Caki2 (cell line): ENCODE data around the gene DOC2A. TPM values are rescaled to one million over a fixed set of nuclear protein-coding genes. Genes with fewer than 3 reads are reported as not detected.
A peak's percentile ranks its signal among the peaks of the same experiment; 100 is the strongest.
"Not testable (repeated sequence)": the region's sequence is repeated elsewhere in the genome, so short reads cannot be mapped to it uniquely, and the experiment has no call there.

Experiments used
- DNase-seq: peaks from one replicate; pipeline ENCODE4 v3.0.0-alpha.2; 2015; ENCODE audit warnings: low read depth
- in situ Hi-C: cut with HindIII; loops from 2 replicates; pipeline ENCODE4 v1.10.0; 2016; ENCODE audit warnings: low sequenced_read_pairs, low pct_unique_long_range_greater_than_20kb, mixed read lengths
- total RNA-seq: library from RNA; depleted of rRNA; stranded (reverse); fragments of >200 nt; shearing (Covaris generic); gene quantifications from 2 replicates; pipeline ENCODE4 v1.2.3, GENCODE V29; 2014; ENCODE audit warnings: low replicate concordance

The DOC2A gene
- total RNA-seq, 1 experiment from 2014 or later = 1.7 TPM

GRCh38 chr16:30030011-30030685 is 19.3 kb upstream of the DOC2A start:
- DNase-seq = no peak
- in situ Hi-C loops = no loop called here

DNA sequence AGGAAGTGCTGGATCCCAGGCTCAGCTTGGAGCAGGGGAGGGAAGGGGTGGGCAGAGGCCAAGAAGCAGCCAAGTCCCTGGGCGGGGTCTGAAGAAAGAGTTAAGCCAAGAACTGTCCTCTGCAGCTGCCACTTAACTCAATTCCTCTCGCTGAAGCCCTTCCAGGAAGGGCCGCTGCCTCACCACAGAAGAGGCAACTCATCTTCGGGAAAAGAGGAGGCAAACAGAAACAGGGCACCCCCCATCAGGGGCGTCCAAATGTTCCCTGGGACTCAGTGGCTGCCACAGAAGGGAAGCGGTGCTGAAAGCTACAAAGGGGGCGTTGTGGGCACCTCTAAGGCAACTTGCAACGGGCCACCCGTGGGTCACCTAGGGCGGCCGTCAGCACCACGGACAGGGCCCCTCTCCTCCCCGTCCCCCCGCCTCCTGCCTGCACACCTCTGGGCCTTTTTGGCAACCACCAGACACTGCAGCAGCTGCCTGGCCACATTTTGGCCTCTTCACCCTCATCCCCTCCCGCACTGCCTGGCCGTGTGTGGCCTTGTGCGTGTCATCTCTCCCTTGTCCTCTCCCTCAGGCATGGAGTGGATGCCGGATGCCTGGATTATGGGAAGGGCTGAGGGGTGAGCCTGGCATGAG is 17.7 kb upstream of the DOC2A start:
- in situ Hi-C loops = no loop called here
- DNase-seq = peak; percentile 49

GRCh38 chr16:30027588-30028437 is 17.0 kb upstream of the DOC2A start:
- no peak for DNase-seq
- in situ Hi-C loops = no loop called here

- no peak for DNase-seq
- in situ Hi-C loops = no loop called here
Measured at GRCh38 chr16:30026449-30026848, 15.6 kb upstream of the DOC2A start.

GRCh38 chr16:30025574-30025973 is 14.7 kb upstream of the DOC2A start:
- in situ Hi-C loops = no loop called here
- DNase-seq = no peak

- DNase-seq = no peak
- in situ Hi-C loops = no loop called here
Measured at GRCh38 chr16:30025156-30025555, 14.3 kb upstream of the DOC2A start.

GRCh38 chr16:30024451-30024850 is 13.6 kb upstream of the DOC2A start:
- no peak for DNase-seq
- in situ Hi-C loops = no loop called here

GRCh38 chr16:30023586-30023985 is 12.8 kb upstream of the DOC2A start:
- in situ Hi-C loops = no loop called here
- no peak for DNase-seq

DNA sequence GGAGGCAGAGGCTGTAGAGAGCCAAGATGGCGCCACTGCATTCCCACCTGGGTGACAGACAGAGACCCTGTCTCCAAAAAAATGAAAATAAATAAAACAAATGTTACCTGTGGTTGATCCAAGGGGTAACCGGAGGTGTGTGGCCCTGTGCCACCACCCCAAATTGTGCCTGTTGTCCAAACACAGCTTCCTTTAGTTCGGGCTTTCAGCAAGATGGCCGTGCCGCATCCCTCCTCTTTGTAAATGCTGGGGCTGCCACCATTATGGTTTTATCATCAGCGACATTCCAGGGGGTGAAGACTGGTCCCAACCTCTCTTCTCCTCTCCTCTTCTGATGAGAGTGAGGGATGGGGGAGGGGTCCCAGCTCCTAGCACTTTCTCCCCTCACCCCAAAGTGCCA is 12.1 kb upstream of the DOC2A start, which contains the start of gene C16orf92:
C16orf92 (plus strand) TSS at position 312 of the 400 bp plus-strand sequence. CDS start 143 bp downstream, outside the sequence.
- in situ Hi-C loops = no loop called here
- no peak for DNase-seq

- in situ Hi-C loops = no loop called here
- no peak for DNase-seq
Measured at GRCh38 chr16:30018731-30019158, 7.9 kb upstream of the DOC2A start.

GRCh38 chr16:30017937-30018336 is 7.1 kb upstream of the DOC2A start:
- DNase-seq, in situ Hi-C loops: not testable (repeated sequence)

DNA sequence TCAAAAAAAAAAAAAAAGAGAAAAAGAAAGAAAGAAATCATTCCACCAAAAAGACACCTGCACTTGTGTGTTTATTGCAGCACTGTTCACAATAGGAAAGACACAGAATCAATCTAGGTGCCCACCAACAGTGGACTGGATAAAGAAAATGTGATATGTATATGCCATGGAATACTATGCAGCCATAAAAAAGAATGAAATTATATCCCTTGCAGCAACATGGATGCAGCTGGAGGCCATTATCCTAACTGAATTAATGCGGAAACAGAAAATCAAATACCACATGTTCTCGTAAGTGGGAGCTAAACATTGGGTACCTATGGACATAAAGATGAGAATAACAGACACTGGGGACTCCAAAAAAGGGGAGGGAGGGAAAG is 6.4 kb upstream of the DOC2A start:
- in situ Hi-C loops = no loop called here
- no peak for DNase-seq

- DNase-seq = no peak
- in situ Hi-C loops = no loop called here
Measured at GRCh38 chr16:30016555-30017276, 5.9 kb upstream of the DOC2A start.

- in situ Hi-C loops, DNase-seq: not testable (repeated sequence)
Measured at GRCh38 chr16:30015450-30015849, 4.6 kb upstream of the DOC2A start.

- DNase-seq, in situ Hi-C loops: not testable (repeated sequence)
Measured at GRCh38 chr16:30012598-30012997, 1.8 kb upstream of the DOC2A start.

DNA sequence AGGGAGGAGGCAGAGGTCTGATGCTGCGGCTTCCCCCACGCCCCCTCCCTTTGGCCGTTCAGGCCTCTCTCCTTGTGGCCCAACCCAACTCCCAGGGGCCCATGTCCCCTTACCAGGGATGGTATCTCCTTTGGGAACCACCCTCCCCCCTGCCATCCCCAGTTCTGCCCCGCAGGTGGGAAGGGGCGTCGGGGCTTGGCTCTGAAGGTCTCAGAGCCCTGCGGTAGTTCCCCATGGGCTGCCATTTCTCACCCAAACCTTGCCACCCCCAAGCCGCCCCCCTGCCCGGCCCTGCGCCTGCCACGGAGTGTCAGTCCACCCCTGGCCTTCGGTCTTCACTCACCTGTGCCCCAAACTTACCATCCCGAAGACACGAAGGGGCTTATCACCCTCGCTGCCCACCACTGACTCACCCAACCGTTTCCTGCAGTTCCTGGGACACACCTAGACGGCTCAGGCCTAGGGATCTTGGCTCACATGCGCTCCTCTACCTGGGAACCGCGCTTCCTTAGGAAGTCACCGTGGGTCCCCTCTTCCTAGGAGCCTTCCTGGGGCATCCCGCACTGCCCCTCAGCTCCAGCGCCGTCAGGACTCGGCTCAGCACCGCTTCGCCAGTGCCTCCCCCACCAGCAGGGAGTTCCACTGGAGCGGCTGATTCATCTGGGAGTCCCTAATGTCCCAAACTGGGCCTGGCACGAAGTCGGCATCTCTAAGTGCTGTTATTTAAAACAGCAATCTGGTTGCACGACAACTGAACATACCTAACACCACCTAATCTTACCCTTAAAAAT is 1.1 kb upstream of the DOC2A start:
- DNase-seq = no peak
- in situ Hi-C loops = no loop called here

DNA sequence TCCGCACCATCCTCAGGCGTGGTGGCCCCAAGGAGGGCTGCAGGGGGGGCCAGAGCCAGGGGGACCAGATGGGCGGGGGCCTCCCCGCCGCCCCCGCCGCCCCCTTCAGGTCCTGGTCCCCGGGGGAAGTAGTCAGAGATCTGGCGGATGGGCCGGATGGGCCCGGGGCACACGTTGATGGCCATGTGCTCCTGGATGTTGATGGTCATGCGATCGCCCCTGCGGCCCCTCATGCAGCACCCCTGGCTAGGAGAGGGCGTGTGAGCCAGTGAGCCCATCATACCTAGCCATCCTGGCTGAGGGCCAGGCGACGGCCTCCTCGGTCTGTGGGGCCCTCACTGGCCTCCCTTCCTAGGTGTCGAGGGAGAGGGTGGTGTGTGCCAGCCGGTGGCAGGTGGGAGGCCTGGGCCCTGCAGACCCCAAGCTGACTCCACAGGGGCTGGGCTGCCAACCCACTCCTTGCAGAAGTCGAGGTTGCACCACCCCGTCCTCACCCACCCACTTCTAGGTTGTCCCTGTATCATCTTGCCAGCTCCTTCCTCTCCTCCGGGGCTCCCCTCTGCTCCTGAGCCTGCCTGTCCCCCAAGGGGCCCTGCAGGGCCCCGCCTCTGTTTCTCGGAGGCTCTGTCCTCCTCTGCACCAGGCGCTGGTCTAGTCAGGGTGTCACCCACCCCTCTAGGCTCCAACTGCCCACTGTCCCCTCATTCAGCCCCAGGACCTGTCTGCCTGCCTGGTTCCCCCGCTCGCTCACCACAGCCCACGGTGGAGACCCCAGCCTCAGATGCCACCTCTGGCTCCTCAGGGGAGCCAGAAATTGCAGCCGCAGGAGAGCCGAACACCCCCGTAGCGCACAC is 610 bp downstream of the DOC2A start:
- in situ Hi-C loops = no loop called here
- DNase-seq = no peak
